ENCODE data around the gene SOS2.

SOS2 gene

GRCh38 chr14:50116181-50116956 lies 115.0 kb downstream of the SOS2 start, which contains the start of gene VCPKMT:
Gene VCPKMT, minus strand, starts transcription at chr14:50116572. Its CDS starts 20 bp downstream, at chr14:50116552.
- DNase-seq (ENCODE audit: low read depth) = peak; percentile 90

GRCh38 chr14:50113381-50114035 lies 117.9 kb downstream of the SOS2 start:
- DNase-seq (ENCODE audit: low read depth) = no peak

GRCh38 chr14:50110323-50111037 lies 120.9 kb downstream of the SOS2 start:
- DNase-seq (ENCODE audit: low read depth) = no peak

- peak; percentile 34 for DNase-seq (ENCODE audit: low read depth)
Measured at GRCh38 chr14:50109342-50109741, 122.0 kb downstream of the SOS2 start.

- no peak for DNase-seq (ENCODE audit: low read depth)
Measured at GRCh38 chr14:50107850-50108249, 123.5 kb downstream of the SOS2 start.

- DNase-seq (ENCODE audit: low read depth) = no peak
Measured at GRCh38 chr14:50106178-50106577, 125.2 kb downstream of the SOS2 start.

- DNase-seq (ENCODE audit: low read depth) = peak; percentile 73
Measured at GRCh38 chr14:50103558-50103957, 127.8 kb downstream of the SOS2 start.

GRCh38 chr14:50101417-50101816 lies 130.0 kb downstream of the SOS2 start:
- no peak for DNase-seq (ENCODE audit: low read depth)

- no peak for DNase-seq (ENCODE audit: low read depth)
Measured at GRCh38 chr14:50100805-50101204, 130.6 kb downstream of the SOS2 start.

GRCh38 chr14:50099335-50099734 lies 132.0 kb downstream of the SOS2 start:
- no peak for DNase-seq (ENCODE audit: low read depth)

- no peak for DNase-seq (ENCODE audit: low read depth)
Measured at GRCh38 chr14:50095895-50096294, 135.5 kb downstream of the SOS2 start.

GRCh38 chr14:50094056-50094755 lies 137.2 kb downstream of the SOS2 start:
- no peak for DNase-seq (ENCODE audit: low read depth)

- DNase-seq (ENCODE audit: low read depth) = no peak
Measured at GRCh38 chr14:50093496-50093895, 137.9 kb downstream of the SOS2 start.

- no peak for DNase-seq (ENCODE audit: low read depth)
Measured at GRCh38 chr14:50092006-50092555, 139.3 kb downstream of the SOS2 start.

GRCh38 chr14:50091240-50091913 lies 140.0 kb downstream of the SOS2 start:
- DNase-seq (ENCODE audit: low read depth) = no peak

- DNase-seq (ENCODE audit: low read depth) = no peak
Measured at GRCh38 chr14:50089208-50089607, 142.2 kb downstream of the SOS2 start.

- DNase-seq (ENCODE audit: low read depth) = no peak
Measured at GRCh38 chr14:50088731-50089130, 142.6 kb downstream of the SOS2 start.

- DNase-seq (ENCODE audit: low read depth) = no peak
Measured at GRCh38 chr14:50088117-50088515, 143.3 kb downstream of the SOS2 start.

GRCh38 chr14:50087341-50088116 lies 143.8 kb downstream of the SOS2 start:
- DNase-seq (ENCODE audit: low read depth) = no peak

GRCh38 chr14:50086321-50086711 lies 145.1 kb downstream of the SOS2 start:
- no peak for DNase-seq (ENCODE audit: low read depth)

Measured in iris pigment epithelial cell (primary cell).